HepG2 (cell line): Measurements from ENCODE around the gene LTC4S. TPM values are rescaled to one million over a fixed set of nuclear protein-coding genes. Genes with fewer than 3 reads are reported as not detected.

ENCODE experiments used
- ARID2 ChIP-seq: sonication (generic); formaldehyde crosslinking; IDR thresholded peaks from 2 replicates; pipeline ENCODE4 v1.8.1; 2022; ENCODE audit warnings: mild to moderate bottlenecking, missing genetic modification reagents, borderline replicate concordance
- MTA3 ChIP-seq: sonication (generic); formaldehyde crosslinking; IDR thresholded peaks from 2 replicates; pipeline ENCODE4 v1.4.0; 2020; ENCODE audit warnings: missing genetic modification reagents
- PCBP2 ChIP-seq: fragments of 200-400 bp; formaldehyde crosslinking; optimal IDR thresholded peaks from 2 replicates; pipeline ENCODE3; 2018; ENCODE audit warnings: low read length, low read depth; ENCODE audit not compliant: poor library complexity, severe bottlenecking
- SMAD9 ChIP-seq: sonication (generic); formaldehyde crosslinking; IDR thresholded peaks from 2 replicates; pipeline ENCODE4 v1.5.1; 2020; ENCODE audit warnings: mild to moderate bottlenecking, missing genetic modification reagents
- ZNF142 ChIP-seq: sonication (generic); formaldehyde crosslinking; IDR thresholded peaks from 2 replicates; pipeline ENCODE4 v1.4.0; 2020; ENCODE audit warnings: missing genetic modification reagents
- ZNF20 ChIP-seq: sonication (generic); formaldehyde crosslinking; IDR thresholded peaks from 2 replicates; pipeline ENCODE4 v1.4.0; 2020; ENCODE audit warnings: mild to moderate bottlenecking, moderate library complexity, missing genetic modification reagents
- ZNF235 ChIP-seq: sonication (generic); formaldehyde crosslinking; IDR thresholded peaks from 2 replicates; pipeline ENCODE4 v1.8.1; 2023; ENCODE audit warnings: mild to moderate bottlenecking, missing genetic modification reagents, borderline replicate concordance
- ZNF318 ChIP-seq: sonication (generic); formaldehyde crosslinking; IDR thresholded peaks from 2 replicates; pipeline ENCODE4 v1.4.0; 2020; ENCODE audit warnings: mild to moderate bottlenecking, missing genetic modification reagents
- ZNF724P ChIP-seq: sonication (generic); formaldehyde crosslinking; IDR thresholded peaks from 2 replicates; pipeline ENCODE4 v1.8.0; 2022; ENCODE audit warnings: missing genetic modification reagents, borderline replicate concordance
- polyA plus RNA-seq, 8 experiments: library from polyadenylated mRNA; depleted of rRNA in 3 of 8; stranded (reverse) in 7 of 8; unstranded in 1 of 8; fragments of >200 nt; fragmentation: Illumina TruSeq in 4 of 8; extraction: Trizol in 4 of 8; gene quantifications; 2 replicates each; pipeline versions ENCODE4 v1.2.1 to v1.2.3, GENCODE V29; 2011 to 2016; ENCODE audit warnings: low read depth in 4 of 8, missing spikeins in 1 of 8, mixed read lengths in 1 of 8; ENCODE audit not compliant: insufficient read depth in 1 of 8
- total RNA-seq, 5 experiments: library from RNA; depleted of rRNA; stranded (reverse); fragments of >200 nt; fragmentation: Illumina TruSeq; extraction: Trizol; gene quantifications; 2 replicates each; pipeline ENCODE4 v1.2.3, GENCODE V29; 2016; ENCODE audit warnings: low read depth in 1 of 5
- TF ChIP-seq, protein P1 (sequence below): IDR thresholded peaks from 2 replicates; pipeline ENCODE4 v1.6.1; 2016; ENCODE audit warnings: mild to moderate bottlenecking

The LTC4S gene
- total and polyA plus RNA-seq, 2 of the 13 experiments (the other 11 are each of a cell fraction or from before 2014, with no cell fraction given), result 0.35 TPM; not detected in 1

GRCh38 chr5:179818746-179819295 is 25.0 kb downstream of the LTC4S start (continued):
- TF ChIP-seq ZNF318 (CRISPR knock-in tag) (no peak), MTA3 (no peak), PCBP2 (no peak), ZNF235 (CRISPR knock-in tag) (0 out of 2 replicates have a peak, but pooled peaks have one; percentile 20), ZNF20 (CRISPR knock-in tag) (no peak), ZNF142 (CRISPR knock-in tag) (no peak), ARID2 (CRISPR knock-in tag) (no peak), ZNF724P (no peak), SMAD9 (no peak)
- TF ChIP-seq, protein P1, sequence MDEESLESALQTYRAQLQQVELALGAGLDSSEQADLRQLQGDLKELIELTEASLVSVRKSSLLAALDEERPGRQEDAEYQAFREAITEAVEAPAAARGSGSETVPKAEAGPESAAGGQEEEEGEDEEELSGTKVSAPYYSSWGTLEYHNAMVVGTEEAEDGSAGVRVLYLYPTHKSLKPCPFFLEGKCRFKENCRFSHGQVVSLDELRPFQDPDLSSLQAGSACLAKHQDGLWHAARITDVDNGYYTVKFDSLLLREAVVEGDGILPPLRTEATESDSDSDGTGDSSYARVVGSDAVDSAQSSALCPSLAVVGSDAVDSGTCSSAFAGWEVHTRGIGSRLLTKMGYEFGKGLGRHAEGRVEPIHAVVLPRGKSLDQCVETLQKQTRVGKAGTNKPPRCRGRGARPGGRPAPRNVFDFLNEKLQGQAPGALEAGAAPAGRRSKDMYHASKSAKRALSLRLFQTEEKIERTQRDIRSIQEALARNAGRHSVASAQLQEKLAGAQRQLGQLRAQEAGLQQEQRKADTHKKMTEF, result peak; percentile 98
